GM21576 (cell line): ENCODE measurements around the gene PCNX1.
"Not testable (repeated sequence)": the region's sequence is repeated elsewhere in the genome, so short reads cannot be mapped to it uniquely, and the experiment has no call there.

Source experiments
- ATAC-seq: cut with Tn5 transposase; IDR thresholded peaks from one replicate; pipeline ENCODE4 v1.9.1; 2021; ENCODE audit warnings: mild to moderate bottlenecking, moderate library complexity; ENCODE audit not compliant: unreplicated experiment

Gene PCNX1

DNA sequence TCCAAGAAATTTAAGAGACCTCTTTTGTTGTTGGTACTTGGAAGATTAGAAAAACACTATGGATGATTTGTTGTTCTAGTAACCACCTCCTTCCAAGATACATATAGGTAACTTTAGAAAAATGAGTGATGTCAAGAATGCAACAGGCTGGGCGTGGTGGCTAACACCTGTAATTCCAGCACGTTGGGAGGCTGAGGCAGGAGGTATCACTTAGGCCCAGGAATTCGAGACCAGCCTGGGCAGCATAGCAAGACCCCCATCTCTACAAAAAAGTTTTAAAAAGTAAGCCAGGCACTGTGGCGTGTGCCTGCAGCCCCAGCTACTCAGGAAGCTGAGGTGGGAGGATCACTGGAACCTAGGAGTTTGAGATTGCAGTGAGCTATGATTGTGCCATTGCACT, 97.8 kb downstream of the PCNX1 start:
- no peak for ATAC-seq

DNA sequence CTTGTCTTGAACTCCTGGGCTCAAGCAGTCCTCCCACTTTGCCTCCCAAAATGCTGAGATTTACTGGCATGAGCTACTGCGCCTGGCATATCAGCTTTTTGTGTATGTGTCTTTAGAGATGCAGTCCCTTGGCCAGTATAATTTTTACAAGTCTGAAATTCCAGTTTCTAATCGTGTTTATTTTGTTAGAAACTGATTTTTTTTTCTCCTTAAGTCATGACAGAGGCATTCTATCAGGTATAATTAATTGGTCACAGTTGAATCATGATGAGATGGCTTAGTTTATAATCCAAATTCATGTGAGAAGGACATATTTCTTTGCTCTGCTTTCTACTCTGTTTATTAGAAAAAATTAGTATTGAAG, 98.9 kb downstream of the PCNX1 start:
- ATAC-seq, result no peak

DNA sequence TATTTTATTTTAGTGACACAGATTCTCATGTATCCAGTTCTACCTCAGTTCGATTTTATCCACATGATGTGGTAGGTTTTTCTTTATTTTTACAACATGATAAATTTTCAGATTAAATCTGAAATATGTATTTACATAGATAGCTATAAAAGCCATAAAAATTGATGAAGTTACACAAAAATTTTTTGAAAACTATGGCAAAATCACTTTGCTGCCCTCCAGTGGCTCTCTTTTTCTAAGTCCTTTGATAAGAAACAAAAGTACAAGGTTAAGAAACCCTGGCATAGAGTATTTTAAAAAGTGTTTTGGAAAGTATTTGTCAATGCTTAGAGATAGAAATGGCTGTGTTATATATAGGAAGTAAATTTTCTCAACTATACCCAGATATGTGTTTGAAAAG, 104.2 kb downstream of the PCNX1 start:
- no peak for ATAC-seq

DNA sequence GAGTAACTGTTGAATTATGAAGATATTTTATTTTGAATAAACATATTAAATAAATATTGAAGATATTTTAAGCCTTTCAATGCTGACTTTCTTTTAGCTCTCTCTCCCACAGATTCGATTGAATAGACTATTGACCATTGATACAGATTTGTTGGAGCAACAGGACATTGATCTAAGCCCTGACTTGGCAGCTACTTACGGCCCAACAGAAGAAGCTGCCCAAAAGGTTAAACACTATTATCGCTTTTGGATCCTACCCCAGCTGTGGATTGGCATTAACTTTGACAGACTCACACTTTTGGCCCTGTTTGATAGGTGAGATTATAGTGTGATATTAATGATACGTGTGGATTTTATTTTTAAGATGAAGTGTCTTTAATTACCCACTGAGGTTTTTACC, 105.6 kb downstream of the PCNX1 start:
- no peak for ATAC-seq

DNA sequence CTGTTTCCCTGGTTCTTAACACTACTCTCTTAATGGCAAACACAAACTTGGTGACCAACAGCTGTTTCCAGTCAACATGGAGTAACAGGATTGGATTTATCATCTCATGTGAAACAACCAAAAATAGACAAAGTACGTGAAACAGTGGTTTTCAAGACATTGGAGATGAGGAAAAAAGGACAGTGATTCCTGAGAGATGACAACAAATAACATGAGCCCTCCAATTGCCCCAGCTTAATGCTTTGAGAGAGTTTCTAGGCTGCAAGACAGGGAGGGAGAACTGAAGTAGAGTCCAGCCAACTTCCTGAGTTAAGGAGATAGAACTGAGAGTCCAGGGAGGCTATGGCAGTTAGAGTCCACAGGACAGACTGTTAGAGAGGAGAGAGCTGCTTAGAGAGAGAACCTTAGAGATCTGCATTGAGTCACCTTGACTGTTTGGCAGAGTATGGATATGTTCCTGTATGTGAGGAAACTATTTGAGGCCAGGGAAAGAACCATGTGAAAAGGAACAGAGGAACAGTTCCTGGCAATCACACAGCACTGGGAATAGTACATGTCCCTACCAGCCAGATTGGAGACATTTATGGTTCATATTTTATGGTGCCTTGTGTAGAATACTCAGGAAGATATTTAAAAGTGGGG, 106.4 kb downstream of the PCNX1 start:
- ATAC-seq, result no peak

DNA sequence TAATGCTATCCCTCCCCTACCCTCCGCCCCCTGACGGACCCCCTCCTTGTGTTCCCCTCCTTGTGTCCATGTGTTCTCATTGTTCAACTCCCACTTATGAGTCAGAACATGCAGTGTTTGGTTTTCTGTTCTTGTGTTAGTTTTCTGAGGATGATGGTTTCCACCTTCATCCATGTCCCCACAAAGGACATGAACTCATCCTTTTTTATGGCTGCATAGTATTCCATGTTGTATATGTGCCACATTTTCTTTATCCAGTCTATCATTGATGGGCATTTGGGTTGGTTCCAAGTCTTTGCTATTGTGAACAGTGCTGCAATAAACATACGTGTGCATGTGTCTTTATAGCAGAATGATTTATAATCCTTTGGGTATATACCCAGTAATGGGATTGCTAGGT, 112.7 kb downstream of the PCNX1 start:
- ATAC-seq, result not testable (repeated sequence)

DNA sequence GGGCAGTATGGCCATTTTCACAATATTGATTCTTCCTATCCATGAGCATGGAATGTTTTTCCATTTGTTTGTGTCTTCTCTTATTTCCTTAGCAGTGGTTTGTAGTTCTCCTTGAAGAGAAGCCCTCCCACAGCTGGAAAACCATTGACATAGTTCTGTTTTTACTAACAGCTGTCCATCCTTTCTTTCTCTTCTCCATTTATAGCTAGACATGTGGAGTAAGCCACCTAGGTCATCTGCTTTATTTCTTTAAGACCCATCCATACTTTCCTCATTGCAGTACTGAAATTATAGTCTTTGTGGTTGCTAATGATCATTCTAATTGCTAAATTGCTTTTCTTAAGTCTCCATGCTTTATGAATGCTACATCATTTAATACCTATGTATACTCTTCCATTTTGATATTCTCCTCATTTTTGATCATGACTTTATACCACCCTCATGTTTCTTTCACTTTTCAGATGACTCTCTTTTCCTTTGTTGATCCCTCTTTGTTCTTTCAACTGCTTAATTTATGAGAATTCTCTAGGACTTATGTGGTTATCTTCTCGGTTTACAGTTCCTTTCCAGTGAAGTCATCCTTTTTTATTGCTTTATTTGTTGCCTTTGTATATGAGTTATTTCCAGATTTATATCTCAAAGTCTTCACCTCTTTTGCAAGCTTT, 114.2 kb downstream of the PCNX1 start:
- ATAC-seq, result no peak

DNA sequence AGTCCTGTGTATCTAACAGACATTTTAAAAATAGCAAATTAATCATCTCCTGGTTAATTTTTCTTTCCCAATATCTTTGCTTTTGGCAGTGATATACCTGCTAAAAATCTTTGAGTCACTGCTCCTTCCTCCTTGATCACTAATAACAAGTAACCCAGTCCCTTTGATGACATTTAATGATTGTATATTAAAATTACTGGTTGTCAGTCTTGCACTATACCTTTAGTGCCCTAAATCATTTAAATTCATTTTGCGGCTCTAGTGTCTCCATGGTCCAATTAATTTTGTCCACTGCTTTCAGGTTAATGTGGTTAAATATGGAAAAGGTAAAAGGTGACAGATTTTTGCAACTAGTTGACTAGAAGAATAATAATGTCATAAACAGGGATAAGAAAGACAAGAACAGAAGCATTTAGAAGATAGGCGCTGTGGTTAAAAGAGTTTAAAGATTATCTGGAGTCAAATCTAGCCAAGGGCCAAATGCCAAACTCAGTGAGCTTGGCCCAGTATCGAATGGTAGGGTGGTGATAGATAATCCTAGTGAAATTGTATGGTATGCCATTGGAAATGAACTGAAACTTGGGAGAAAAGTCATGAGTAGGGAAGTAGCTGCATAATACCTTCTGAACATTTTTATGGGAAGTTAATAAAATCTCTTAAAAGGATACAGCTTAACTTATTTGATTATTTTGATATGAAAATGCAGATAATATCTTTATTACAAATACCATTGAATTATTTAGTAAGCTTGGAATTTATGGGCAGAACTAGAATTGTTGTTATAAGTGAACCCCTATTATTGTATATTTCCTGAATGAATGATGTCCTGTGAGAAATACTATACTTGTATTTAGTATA, 115.0 kb downstream of the PCNX1 start:
- no peak for ATAC-seq

DNA sequence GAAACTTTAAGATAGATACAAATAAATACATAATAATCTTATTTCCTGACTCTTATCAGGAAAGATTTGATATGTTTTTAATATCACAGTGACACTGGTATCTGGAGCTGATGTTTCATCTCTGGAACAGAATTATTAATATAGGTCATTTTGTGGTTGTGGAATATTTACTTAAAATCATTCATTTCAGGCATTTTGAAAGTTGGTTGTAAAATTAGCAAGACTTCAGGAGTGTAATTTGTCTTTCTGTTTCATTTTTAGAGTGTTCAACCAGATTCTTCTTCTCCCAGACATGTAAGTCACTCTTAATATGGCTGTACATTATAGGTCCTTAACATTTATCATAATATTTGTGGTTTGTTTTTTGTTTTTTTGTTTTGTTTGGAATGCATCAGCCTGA, 115.7 kb downstream of the PCNX1 start:
- no peak for ATAC-seq

DNA sequence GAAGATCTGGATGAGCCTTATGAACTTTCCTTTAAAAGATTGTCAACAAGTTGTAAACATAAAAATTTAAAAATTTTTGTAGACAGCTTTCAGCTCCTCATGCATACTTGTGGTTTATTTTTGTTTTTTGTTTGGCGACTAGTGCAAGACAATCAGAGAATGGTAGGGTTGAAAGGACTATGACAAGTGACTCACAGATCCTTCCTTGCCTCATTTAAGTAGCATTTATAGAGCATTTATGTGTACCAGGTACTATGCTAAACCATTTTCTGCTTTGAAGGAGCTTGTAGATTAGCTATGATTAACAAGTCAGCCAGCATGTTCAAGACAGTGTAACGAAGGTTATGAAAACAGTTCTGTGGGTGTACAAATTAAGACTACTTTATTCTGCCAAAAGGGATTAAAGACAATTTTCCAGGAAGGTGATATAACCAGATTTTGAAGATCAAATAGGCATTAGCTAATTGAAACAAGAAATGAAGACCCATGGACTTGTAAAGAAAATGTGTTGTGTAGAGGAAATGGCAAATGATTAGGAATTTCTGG, 122.0 kb downstream of the PCNX1 start:
- no peak for ATAC-seq

DNA sequence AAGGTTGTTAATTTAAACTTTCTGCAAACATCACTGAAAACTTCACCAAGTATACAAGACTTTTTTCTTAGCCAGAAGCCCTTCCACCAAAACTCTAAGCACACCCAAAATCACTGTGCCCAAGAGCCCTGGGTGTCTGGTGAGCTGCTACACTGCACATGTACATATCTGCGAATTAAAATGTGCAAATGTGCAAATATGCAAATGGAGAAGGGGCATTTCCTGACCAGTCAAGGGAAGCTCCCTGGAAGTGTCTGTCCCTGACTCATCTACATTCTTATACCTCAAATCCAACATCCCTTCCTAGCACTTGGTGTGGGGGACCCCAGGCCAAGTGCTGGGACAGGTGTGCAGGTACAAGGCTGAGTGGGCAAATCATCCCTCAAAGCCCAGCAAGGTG, 123.7 kb downstream of the PCNX1 start:
- no peak for ATAC-seq

DNA sequence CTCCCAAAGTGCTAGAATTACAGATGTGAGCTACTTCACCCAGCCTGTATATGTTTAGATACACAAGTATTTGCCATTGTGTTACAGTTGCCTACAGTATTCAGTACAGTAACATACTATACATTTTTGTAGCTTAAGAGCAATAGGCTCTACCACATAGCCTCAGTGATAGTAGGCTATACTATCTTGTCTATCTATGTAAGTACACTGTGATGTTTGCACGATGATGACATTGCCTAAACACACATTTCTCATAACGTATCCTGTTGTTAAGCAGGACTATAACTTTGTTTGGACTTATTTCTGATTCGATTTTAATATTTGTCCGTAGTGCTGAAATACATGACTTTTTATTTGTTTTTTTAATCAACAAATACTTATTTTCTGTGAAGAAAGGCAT, 129.2 kb downstream of the PCNX1 start:
- ATAC-seq, result no peak

DNA sequence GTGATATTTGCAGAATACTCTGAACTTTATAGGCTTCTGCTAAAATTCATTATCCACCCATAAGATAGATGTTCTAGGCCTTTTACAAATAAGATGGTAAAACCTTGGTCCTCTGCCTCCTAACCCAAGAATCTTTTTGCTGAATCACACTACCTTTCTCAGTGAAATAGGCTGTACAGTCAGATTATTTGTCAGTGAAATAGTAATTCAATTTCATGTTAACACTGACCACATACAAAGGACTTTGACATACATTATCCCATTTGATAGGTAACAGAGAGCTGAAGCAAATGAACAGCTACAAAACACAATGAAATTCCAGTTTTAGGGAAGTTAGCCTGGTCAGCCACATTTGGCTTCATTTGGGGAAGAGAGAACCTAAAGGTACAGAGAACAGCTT, 141.1 kb downstream of the PCNX1 start:
- ATAC-seq, result no peak

DNA sequence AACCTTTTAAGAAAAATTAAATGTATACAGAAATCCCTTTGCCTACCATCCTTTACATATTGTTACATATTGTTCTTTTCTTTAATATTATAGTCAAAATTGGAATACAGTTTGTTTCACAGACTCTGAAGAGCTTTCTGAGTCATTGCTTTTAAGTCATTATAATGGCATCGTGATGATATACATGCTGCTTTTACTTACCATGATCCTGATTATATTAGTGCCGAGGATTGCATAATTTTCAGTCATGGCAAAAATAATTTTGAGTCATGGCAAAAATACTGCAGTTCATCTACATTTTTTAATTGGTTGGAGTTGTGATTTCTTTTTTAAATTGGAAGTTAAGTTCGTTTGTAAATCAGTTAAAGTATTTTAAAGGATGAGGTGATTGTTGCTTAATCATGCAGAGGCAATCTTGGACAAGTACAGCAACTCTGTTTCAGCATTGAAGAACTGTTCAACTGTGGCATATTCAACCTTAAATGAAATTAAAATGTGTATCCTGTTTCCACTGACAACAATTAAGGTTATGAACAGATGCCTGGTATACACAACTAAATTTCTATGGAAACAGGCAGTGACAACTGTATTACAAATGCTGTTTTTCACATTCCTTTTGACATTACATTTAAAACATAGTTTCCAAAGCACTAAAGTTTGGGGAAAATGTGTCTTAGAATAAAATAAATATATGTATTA, 142.3 kb downstream of the PCNX1 start:
- ATAC-seq, result no peak

DNA sequence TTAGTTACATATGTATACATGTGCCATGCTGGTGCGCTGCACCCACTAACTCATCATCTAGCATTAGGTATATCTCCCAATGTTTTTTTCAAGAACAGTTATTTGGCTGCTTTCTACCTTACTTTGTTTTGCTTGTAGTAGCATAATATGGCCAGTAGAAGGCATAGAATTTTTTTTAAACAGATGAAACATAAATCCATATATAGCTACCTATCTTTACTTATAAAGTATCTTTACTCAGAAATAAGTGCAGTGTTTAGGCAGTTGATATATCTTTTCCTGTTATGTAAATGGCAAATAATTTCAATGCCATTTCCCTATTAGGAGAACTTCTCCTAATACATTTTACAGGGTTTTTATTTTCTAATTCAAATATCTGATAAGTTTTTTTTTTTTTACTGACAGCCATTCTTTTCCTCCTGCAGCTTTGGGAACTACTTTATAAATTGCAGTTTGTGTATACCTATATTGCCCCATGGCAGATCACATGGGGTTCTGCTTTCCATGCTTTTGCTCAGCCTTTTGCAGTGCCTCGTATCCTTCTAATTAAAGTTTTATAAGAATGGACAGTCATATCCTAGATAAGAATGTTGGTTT, 143.1 kb downstream of the PCNX1 start:
- ATAC-seq, result no peak

DNA sequence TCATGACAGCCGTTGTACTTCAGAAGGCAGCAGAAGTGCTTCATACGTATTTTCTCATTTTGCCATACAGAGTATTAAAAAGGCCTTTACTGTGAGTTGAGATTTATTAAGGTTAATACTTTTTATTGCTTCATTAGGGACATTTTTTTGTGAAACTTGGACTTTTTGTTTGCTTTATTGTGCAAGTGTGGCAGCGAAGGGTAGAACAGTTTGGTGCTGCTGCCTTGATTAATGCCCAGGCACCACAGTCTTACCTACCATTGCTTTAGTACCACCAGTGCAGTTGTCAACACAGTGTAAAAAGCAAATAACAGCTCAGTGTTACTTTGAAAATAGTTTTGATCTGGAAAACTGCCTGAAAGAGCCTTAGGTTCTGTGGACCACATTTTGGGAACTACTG, 147.4 kb downstream of the PCNX1 start:
- ATAC-seq, result no peak

DNA sequence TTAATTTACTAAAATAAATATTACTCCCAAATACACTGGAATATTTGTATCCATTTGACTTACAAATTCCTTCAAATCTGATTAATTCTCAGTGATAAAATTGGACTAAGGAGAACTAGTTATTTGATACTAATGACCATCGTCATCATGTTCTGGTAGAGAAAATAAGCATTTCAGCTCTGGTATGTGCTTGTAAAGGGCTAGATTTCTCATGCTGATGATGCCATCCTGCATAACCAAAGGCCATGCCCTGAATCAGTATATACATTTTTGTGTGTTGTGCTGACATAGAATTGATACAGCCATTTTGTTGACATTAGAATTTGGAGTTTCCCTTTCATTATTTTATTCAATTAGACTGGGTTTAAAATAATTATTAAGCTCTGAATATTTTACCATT, 148.9 kb downstream of the PCNX1 start:
- no peak for ATAC-seq

DNA sequence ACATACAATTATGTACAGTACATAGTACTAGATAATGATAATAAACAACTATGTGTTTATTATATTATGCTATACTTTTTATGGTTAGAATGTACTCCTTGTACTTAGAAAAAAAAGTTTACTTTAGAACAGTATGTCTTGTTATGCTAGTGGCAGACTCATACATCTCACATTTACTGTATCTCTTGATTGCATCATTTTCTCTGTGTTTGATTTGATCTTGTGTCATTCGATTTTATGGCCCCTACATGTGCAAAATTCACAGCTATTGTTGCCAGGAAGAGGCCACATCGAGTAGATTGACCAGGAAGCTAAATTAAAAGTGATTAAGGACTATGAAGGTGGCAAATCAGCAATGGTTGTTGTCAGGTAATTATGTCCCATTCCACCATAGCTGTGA, 153.0 kb downstream of the PCNX1 start:
- no peak for ATAC-seq

DNA sequence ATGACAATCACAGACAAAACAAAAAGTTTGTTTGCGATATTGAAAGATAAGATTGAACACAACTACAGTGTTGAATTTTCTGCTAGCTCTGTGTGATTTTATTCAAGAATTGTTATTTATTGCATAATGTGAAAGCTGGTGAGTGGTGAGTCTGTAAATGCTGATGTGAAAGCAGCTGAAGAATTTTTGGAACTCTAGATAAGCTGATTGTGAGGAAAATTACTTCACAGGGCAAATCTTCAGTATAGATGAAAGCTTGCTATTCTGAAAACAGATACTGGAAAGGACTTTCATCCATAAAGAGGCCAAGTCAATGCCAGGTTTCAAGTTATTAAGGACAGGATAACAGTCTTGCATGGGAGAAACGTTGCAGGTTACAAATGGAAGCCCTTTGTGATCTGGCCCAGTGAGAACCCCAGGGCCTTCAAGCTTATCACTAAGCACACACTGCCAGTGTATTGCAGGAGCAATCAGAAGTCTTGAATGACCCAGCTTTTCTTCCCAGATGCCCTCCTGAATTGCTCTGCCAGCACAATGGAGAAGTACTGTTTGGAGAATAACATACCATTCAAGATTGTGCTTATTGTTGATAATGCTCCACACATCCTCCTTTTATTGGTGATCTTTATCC, 153.7 kb downstream of the PCNX1 start:
- no peak for ATAC-seq

DNA sequence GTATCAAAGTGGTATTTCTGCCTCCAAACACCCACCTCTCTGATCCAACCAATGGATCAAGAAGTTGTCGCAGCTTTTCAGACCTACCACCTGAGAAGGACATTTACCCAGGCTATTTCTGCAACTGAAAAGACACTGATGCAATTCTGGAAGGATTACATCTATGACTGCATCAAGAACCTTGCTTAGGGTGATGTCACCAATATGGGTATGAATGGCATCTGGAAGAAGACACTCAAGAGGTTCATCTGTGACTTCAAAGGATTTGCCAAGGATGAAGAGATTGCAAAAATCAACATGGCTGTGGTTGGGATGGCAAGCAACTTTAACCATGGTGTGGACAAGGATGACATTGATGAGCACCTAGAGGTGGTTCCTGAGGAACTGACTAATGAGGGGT, 154.2 kb downstream of the PCNX1 start:
- no peak for ATAC-seq
